Activated CD4-positive, alpha-beta memory T cell treated with anti-CD3 and anti-CD28 coated beads, Interleukin-2, amount 10 ng/mL, durations not matched to agents 7 days and 5 days (primary cell): Measurements from ENCODE around the gene CACNA2D3. TPM values are rescaled to one million over a fixed set of nuclear protein-coding genes. Genes with fewer than 3 reads are reported as not detected.

Experiments
- CTCF ChIA-PET: fragments of 350-600 bp; sonication (Branson Sonifier 250); formaldehyde crosslinking; loops from one replicate; lab custom pipeline; 2021; ENCODE audit warnings: antibody characterized with exemption, inconsistent platforms; lab: Charles Lee
- POLR2A ChIA-PET: fragments of 350-600 bp; sonication (Branson Sonifier 250); formaldehyde crosslinking; loops from one replicate; lab custom pipeline; 2021; ENCODE audit warnings: antibody characterized with exemption; lab: Charles Lee
- DNase-seq: peaks from one replicate; pipeline ENCODE4 v3.0.0-alpha.2; 2020
- H3K27ac Mint-ChIP-seq: one replicate; pipeline ENCODE4 v1.8.0; 2021; ENCODE audit warnings: mild to moderate bottlenecking, mixed read lengths
- H3K27me3 Mint-ChIP-seq: one replicate; pipeline ENCODE4 v1.8.0; 2021; ENCODE audit warnings: mixed read lengths
- H3K36me3 Mint-ChIP-seq: one replicate; pipeline ENCODE4 v1.8.0; 2021; ENCODE audit warnings: low read depth, mixed read lengths
- H3K4me1 Mint-ChIP-seq: one replicate; pipeline ENCODE4 v1.8.0; 2021; ENCODE audit warnings: mixed read lengths
- H3K4me3 Mint-ChIP-seq: one replicate; pipeline ENCODE4 v1.8.0; 2021; ENCODE audit warnings: mild to moderate bottlenecking, mixed read lengths
- H3K9me3 Mint-ChIP-seq: one replicate; pipeline ENCODE4 v1.8.0; 2021; ENCODE audit warnings: mixed read lengths
- total RNA-seq, 2 experiments: library from RNA; stranded (reverse); gene quantifications; one replicate each; pipeline ENCODE4 v1.2.3, GENCODE V29; 2021

CACNA2D3 gene
- total RNA-seq, 2 experiments from 2014 or later: not detected

- ChIA-PET POLR2A (no interaction called here), CTCF (no interaction called here)
- Mint-ChIP-seq H3K27ac (no peak overlapping the region), H3K9me3 (no peaks in the 10 kb centered on the region), H3K36me3 (no peaks in the 10 kb centered on the region), H3K4me3 (no peak overlapping the region), H3K27me3 (no peaks in the 10 kb centered on the region), H3K4me1 (no peaks in the 10 kb centered on the region)
- DNase-seq: no peak
Observed at GRCh38 chr3:54939557-54940300, 817.4 kb downstream of the CACNA2D3 start.

DNA sequence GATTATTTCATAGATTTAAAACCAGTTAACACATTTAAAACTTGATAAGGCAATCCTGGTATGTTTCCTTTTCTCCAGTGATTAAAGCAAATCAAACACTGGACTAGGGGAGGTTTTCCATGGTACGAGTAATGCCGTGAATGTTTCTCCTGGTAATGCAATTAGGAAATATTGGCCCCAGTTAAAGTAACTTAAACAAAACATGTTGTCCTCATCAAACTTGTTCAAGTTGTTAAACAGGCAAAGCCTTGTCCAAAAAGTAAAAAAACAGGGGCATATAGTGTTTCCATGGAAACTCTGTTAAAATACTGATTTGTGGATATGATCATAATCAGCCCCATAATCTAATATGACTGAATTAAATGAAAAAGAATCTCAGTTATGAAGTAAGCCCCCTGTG is 818.6 kb downstream of the CACNA2D3 start:
- CTCF ChIA-PET: no interaction called here
- H3K27me3 Mint-ChIP-seq: no peaks in the 10 kb centered on the region
- no peaks in the 10 kb centered on the region for H3K36me3 Mint-ChIP-seq
- no peaks in the 10 kb centered on the region for H3K9me3 Mint-ChIP-seq
- no peaks in the 10 kb centered on the region for H3K4me1 Mint-ChIP-seq
- POLR2A ChIA-PET: no interaction called here
- no peak overlapping the region for H3K27ac Mint-ChIP-seq
- DNase-seq: no peak
- H3K4me3 Mint-ChIP-seq: no peak overlapping the region

- H3K4me3 Mint-ChIP-seq: no peak overlapping the region
- ChIA-PET CTCF (no interaction called here), POLR2A (no interaction called here)
- H3K27me3 Mint-ChIP-seq: no peaks in the 10 kb centered on the region
- no peaks in the 10 kb centered on the region for H3K36me3 Mint-ChIP-seq
- no peak overlapping the region for H3K27ac Mint-ChIP-seq
- no peaks in the 10 kb centered on the region for H3K9me3 Mint-ChIP-seq
- DNase-seq: no peak
- no peaks in the 10 kb centered on the region for H3K4me1 Mint-ChIP-seq
Observed at GRCh38 chr3:54941690-54942362, 819.5 kb downstream of the CACNA2D3 start.

- CTCF ChIA-PET: no interaction called here
Observed at GRCh38 chr3:54949491-54950044, 827.2 kb downstream of the CACNA2D3 start.

GRCh38 chr3:54950391-54951003 is 828.1 kb downstream of the CACNA2D3 start:
- Mint-ChIP-seq H3K27me3 (no peaks in the 10 kb centered on the region), H3K27ac (no peak overlapping the region), H3K4me3 (no peak overlapping the region), H3K9me3 (peaks cover 2% of the 10 kb centered on the region), H3K36me3 (no peaks in the 10 kb centered on the region), H3K4me1 (no peaks in the 10 kb centered on the region)
- ChIA-PET CTCF (no interaction called here), POLR2A (no interaction called here)
- DNase-seq: no peak

More at GRCh38 chr3:54949491-54950044, 827.2 kb downstream of the CACNA2D3 start:
- peaks cover 2% of the 10 kb centered on the region for H3K9me3 Mint-ChIP-seq
- H3K4me1 Mint-ChIP-seq: no peaks in the 10 kb centered on the region
- no peak for DNase-seq
- H3K27me3 Mint-ChIP-seq: no peaks in the 10 kb centered on the region
- POLR2A ChIA-PET: no interaction called here
- H3K4me3 Mint-ChIP-seq: no peak overlapping the region
- no peaks in the 10 kb centered on the region for H3K36me3 Mint-ChIP-seq
- H3K27ac Mint-ChIP-seq: no peak overlapping the region

- ChIA-PET POLR2A (no interaction called here), CTCF (no interaction called here)
- no peaks in the 10 kb centered on the region for H3K36me3 Mint-ChIP-seq
- no peak overlapping the region for H3K4me3 Mint-ChIP-seq
- H3K27ac Mint-ChIP-seq: no peak overlapping the region
- no peak for DNase-seq
- peaks cover 2% of the 10 kb centered on the region for H3K9me3 Mint-ChIP-seq
- no peaks in the 10 kb centered on the region for H3K4me1 Mint-ChIP-seq
- H3K27me3 Mint-ChIP-seq: no peaks in the 10 kb centered on the region
Observed at GRCh38 chr3:54951405-54951804, 829.1 kb downstream of the CACNA2D3 start.

- peaks cover 2% of the 10 kb centered on the region for H3K9me3 Mint-ChIP-seq
- POLR2A ChIA-PET: no interaction called here
- H3K4me1 Mint-ChIP-seq: no peaks in the 10 kb centered on the region
- CTCF ChIA-PET: no interaction called here
- H3K36me3 Mint-ChIP-seq: no peaks in the 10 kb centered on the region
- DNase-seq: no peak
- H3K4me3 Mint-ChIP-seq: no peak overlapping the region
- no peak overlapping the region for H3K27ac Mint-ChIP-seq
- H3K27me3 Mint-ChIP-seq: no peaks in the 10 kb centered on the region
Observed at GRCh38 chr3:54954022-54954421, 831.7 kb downstream of the CACNA2D3 start.

- H3K9me3 Mint-ChIP-seq: peaks cover 2% of the 10 kb centered on the region
- H3K4me1 Mint-ChIP-seq: no peaks in the 10 kb centered on the region
- POLR2A ChIA-PET: no interaction called here
- CTCF ChIA-PET: no interaction called here
- no peaks in the 10 kb centered on the region for H3K27me3 Mint-ChIP-seq
- no peak overlapping the region for H3K4me3 Mint-ChIP-seq
- no peaks in the 10 kb centered on the region for H3K36me3 Mint-ChIP-seq
- no peak for DNase-seq
- H3K27ac Mint-ChIP-seq: no peak overlapping the region
Observed at GRCh38 chr3:54954521-54954920, 832.2 kb downstream of the CACNA2D3 start.

- H3K4me1 Mint-ChIP-seq: no peaks in the 10 kb centered on the region
- ChIA-PET POLR2A (no interaction called here), CTCF (no interaction called here)
- no peaks in the 10 kb centered on the region for H3K27me3 Mint-ChIP-seq
- no peak overlapping the region for H3K4me3 Mint-ChIP-seq
- H3K27ac Mint-ChIP-seq: no peak overlapping the region
- peaks cover 2% of the 10 kb centered on the region for H3K9me3 Mint-ChIP-seq
- no peaks in the 10 kb centered on the region for H3K36me3 Mint-ChIP-seq
- no peak for DNase-seq
Observed at GRCh38 chr3:54955496-54955895, 833.1 kb downstream of the CACNA2D3 start.

GRCh38 chr3:54955941-54956340 is 833.6 kb downstream of the CACNA2D3 start:
- H3K27ac Mint-ChIP-seq: no peak overlapping the region
- no peaks in the 10 kb centered on the region for H3K36me3 Mint-ChIP-seq
- DNase-seq: no peak
- no peaks in the 10 kb centered on the region for H3K4me1 Mint-ChIP-seq
- H3K9me3 Mint-ChIP-seq: peaks cover 2% of the 10 kb centered on the region
- no peaks in the 10 kb centered on the region for H3K27me3 Mint-ChIP-seq
- ChIA-PET CTCF (no interaction called here), POLR2A (no interaction called here)
- H3K4me3 Mint-ChIP-seq: no peak overlapping the region

DNA sequence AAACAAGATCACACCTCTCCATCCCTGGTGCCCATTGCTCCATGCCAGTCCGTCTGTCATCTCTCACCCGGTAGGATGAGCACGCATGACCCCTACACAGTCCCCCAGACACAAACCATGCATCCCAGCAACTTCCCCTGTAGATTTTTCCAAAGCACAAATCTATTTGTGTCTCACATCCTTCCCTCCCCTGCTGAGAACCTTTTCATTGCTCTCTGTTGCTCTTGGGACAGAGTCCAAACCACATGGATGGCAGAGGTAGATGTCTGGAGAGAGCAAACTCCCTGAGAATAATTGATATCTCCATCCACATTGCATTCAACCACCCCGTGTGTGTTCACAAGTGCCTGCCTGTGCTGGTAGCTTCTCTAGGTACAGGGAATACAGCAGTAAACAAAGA is 835.4 kb downstream of the CACNA2D3 start:
- CTCF ChIA-PET: no interaction called here
- POLR2A ChIA-PET: no interaction called here
- Mint-ChIP-seq H3K27me3 (no peaks in the 10 kb centered on the region), H3K36me3 (no peaks in the 10 kb centered on the region), H3K4me1 (no peaks in the 10 kb centered on the region), H3K9me3 (no peaks in the 10 kb centered on the region), H3K4me3 (no peak overlapping the region), H3K27ac (no peak overlapping the region)
- no peak for DNase-seq

GRCh38 chr3:54960082-54960481 is 837.7 kb downstream of the CACNA2D3 start:
- H3K27me3 Mint-ChIP-seq: no peaks in the 10 kb centered on the region
- no peaks in the 10 kb centered on the region for H3K4me1 Mint-ChIP-seq
- no peaks in the 10 kb centered on the region for H3K36me3 Mint-ChIP-seq
- no peak overlapping the region for H3K27ac Mint-ChIP-seq
- ChIA-PET CTCF (no interaction called here), POLR2A (no interaction called here)
- no peak overlapping the region for H3K4me3 Mint-ChIP-seq
- peaks cover 2% of the 10 kb centered on the region for H3K9me3 Mint-ChIP-seq
- DNase-seq: no peak

- Mint-ChIP-seq H3K4me3 (no peak overlapping the region), H3K27ac (no peak overlapping the region), H3K27me3 (no peaks in the 10 kb centered on the region), H3K36me3 (no peaks in the 10 kb centered on the region), H3K9me3 (peaks cover 2% of the 10 kb centered on the region), H3K4me1 (no peaks in the 10 kb centered on the region)
- DNase-seq: no peak
- POLR2A ChIA-PET: no interaction called here
- CTCF ChIA-PET: no interaction called here
Observed at GRCh38 chr3:54960701-54961100, 838.3 kb downstream of the CACNA2D3 start.
